Right renal cortex interstitium (tissue), 3 donors: ENCODE measurements around the gene PAPLN. TPM values are rescaled to one million over a fixed set of nuclear protein-coding genes. Genes with fewer than 3 reads are reported as not detected.

ENCODE experiments used
- DNase-seq, 3 donors: peaks; one replicate each; pipeline ENCODE4 v3.0.0-alpha.2; 2013; ENCODE audit warnings: low read depth in 3 of 3, low spot score in 2 of 3
- polyA plus RNA-seq, 3 donors: library from polyadenylated mRNA; unstranded; fragments of 120-200 nt; gene quantifications; one replicate each; pipeline ENCODE4 v1.2.1, GENCODE V29; 2013; ENCODE audit not compliant: insufficient read length in 3 of 3

PAPLN gene
- polyA plus RNA-seq, 3 donors, result 20.1 to 24.4 (median 23.2) TPM

DNA sequence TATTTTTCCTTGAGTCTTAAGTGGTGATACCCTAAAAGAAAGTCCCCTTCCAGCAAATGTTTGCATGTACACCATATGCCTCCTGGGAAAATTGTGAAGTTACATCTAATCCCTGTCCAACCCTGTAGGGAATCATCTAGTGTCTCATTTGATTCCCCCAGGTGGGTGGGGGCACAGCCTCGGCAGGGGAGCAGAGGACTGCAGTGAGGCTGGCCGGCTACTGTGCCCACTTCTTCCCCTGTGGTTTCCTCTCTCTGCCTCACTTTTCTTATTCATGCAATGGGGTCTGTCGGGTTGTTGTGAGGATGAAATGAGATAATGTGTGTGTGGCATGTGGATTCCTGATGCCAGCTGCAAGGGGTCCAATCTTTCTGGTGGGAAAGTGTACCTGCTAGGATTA is 6.0 kb downstream of the PAPLN start:
- DNase-seq, result no peak

DNA sequence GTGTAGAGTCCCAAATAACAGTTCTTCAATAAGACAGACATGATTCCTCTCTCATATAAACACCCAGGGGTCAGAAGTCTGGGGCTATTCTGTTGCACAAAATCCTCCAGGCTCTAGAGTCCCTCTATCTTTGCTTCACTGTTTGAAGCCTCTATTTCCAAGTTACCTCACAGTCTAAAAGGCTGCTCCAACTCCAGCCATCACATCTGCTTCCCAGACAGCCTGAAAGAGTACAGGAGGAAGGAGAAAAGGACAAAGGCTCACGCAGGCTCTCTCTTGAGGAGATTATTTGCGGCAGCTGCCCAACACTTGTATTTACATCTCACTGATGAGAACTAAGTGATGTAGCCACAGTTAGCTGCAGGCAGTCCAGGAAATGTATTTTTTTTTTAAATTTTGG is 6.4 kb downstream of the PAPLN start:
- no peak for DNase-seq

DNA sequence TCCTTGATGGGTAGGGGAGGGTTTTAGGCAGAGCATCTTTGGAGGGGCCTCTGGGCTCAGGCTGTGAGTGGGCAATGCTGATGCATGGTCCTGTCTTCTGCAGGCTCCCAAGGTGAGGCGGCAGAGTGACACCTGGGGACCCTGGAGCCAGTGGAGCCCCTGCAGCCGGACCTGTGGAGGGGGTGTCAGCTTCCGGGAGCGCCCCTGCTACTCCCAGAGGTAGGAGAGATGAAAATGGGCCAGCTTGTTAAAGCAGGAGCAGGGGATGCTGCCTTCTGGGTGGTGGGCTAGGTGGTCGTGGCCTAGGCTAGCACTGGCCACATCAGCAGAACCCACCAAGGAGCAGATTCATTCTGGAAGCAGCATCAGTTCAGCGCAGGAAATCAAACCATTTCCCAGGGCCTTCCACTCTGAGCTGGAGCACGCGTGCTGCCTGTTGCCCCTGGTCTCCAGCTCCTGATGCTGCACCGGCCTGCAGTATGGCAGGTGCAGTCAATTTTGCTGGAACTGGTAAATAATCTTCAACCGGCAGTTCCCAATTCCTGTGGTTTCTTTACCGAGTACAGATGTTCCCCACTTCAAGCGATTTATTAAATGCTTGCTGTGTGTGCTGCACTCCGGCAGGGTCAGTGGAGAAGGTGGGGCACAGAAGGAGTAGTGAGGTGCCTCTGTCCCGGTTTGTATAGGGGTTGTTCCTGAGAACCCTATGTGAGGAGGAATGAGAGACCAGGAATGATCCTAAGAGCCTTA is 7.4 kb downstream of the PAPLN start:
- no peak for DNase-seq

DNA sequence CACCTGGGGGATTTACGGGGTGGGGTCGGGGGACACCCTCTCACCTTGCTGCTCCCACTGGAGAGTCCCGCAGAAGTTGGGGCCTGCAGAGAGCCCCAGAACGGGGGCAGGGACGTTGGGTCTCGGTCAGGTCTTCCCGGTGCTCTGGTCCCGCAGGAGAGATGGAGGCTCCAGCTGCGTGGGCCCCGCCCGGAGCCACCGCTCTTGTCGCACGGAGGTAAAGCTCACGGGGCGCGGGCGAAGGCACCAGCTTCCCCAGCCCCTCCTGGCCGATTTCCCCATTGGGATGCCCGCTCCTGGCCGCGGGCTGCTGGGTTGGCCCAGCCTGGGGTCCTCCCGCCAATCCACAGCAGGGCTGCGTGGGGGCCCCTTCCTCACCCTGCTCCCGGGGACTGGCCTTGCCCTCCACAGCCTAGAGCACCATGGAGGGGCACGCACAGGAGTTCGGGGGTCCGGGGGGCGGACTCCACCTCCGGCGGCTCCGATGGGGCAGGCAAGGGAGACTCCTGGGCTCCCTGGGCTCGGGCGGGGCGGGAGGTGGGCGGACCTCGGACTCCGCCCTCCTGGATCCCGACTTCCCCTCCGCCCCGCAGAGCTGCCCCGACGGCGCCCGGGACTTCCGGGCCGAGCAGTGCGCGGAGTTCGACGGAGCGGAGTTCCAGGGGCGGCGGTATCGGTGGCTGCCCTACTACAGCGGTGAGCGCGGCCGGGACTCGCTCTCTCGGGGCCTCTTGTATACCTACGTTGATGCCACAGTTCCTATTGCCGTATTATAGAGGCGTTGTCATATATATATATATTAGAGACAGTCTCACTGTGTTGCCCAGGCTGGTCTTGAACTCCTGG is 8.4 kb downstream of the PAPLN start:
- no peak for DNase-seq

DNA sequence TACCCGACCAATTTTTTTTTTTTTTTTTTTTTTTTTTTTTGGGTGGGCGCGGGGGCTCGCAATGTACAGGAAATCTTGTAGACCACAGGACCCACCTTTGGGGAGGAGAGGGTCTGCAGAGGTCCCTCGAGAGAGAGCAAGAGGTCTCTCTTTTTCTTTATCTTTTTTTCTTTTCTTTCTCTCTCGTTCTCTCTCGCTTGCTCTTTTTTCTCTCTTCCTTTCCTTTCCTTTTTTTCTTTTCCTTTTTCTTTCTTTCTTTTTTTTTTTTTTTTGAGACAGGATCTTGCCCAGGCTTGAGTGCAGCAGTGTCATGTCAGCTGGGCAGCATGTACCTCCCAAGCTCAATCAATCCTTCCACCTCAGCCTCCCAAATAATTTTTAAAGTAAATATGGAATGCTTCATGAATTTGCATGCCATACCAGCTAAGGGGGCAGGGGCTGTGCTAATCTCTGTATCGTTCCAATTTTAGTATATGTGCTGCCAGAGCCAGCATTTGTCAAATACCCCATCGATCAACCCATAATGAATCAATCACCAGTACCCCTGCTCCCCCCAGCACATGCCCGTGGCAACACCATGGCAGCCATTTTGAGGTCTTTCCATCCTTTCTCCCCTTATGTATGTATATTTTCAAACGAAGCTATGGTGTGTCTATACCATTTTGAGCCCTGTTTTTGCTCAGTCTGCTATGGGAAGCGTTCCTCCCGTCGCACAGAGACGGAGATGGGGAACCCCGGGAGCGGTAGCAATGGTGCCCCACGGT is 9.3 kb downstream of the PAPLN start:
- DNase-seq, result no peak

DNA sequence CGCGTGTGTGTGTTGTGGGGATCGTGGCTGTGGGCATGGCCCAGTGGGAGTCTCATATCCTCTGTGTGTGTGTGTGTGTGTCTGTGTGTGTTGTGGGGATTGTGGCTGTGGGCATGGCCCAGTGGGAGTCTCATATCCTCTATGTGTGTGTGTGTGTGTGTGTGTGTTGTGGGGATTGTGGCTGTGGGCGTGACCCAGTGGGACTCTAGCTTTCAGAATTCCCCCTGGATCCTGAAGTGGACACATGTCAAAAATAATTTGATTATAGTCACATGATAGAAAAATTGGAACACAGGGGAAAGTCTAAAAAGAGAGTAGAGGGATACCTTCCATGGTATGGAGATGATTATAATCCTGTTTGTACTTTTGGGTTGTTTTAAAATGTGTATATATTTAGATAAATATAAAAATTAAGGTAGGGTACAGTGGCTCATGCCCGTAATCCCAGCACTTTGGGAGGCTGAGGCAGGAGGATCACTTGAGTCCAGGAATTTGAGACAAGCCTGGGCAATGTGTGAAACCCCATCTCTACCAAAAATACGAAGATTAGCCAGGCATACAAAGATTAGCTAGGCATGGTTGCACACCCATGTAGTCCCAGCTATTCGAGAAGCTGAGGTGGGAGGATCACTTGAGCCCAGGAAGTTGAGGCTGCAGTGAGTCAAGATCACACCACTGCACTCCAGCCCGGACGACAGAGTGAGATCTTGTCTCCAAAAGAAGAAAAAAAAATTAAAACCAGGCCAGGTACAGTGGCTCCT is 11.0 kb downstream of the PAPLN start:
- DNase-seq, result no peak

DNA sequence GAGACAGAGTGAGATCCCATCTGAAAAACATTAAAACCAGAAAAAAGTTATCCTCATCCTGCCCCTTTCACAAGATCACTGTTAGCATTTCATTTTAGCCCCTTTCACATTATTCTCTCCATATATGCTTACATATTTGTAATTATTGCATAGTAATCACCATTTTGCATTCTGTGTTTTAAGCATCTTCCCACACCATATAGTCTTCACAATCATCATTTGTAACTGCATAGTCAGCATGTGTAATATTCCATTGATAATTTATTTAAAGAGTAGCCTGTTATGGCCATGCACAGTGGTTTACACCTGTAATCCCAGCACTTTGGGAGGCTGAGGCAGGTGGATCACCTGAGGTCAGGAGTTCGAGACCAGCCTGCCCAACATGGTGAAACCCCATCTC is 11.8 kb downstream of the PAPLN start:
- DNase-seq, result no peak

DNA sequence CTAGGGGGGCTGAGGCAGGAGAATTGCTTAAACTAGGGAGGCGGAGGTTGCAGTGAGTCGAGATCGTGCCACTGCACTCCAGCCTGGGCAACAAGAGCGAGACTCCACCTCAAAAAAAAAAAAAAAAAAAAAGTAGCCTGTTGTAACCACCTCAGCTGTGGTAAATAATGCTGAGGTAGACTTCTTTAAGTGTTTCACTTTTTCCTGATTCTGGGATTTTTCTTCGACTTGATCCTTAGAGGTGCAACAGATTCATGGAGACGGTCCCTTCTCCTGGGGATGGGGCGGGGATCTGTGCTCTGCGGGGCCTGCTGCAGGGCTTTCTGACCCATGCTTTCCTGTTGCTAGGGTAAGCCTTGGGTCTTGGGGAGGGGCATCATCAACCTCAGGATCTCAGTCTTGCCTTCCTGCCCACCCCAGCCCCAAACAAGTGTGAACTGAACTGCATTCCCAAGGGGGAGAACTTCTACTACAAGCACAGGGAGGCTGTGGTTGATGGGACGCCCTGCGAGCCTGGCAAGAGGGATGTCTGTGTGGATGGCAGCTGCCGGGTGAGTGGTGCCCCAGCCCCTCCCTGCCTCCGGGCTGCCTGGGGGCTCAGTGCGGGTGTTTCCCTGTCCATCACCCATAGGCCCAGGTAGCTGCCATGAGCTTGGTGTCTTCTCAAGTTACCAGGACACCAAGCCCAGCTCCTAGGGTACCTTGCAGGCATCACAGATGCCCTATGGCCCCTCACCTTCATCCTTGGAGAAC is 12.4 kb downstream of the PAPLN start:
- no peak for DNase-seq

DNA sequence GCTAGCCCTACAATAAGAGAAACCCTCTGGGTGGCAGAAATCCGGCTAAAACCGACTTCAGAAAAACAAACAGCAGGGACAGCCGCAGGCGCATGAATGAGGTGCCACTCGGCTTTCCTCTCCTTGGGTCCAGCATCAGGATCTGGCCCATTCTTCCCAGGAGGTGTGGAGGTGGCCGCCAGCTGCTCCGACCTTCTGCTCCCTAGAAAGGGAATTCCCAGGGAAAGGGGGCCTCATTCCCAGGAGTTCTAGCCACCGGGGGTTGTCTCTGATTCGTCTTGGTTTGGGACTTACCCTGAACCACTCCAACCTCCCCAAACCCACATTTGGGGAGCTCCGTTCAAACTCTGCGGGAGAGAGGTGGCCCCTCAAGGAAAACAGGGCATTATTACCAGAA is 13.0 kb downstream of the PAPLN start:
- DNase-seq, result no peak

DNA sequence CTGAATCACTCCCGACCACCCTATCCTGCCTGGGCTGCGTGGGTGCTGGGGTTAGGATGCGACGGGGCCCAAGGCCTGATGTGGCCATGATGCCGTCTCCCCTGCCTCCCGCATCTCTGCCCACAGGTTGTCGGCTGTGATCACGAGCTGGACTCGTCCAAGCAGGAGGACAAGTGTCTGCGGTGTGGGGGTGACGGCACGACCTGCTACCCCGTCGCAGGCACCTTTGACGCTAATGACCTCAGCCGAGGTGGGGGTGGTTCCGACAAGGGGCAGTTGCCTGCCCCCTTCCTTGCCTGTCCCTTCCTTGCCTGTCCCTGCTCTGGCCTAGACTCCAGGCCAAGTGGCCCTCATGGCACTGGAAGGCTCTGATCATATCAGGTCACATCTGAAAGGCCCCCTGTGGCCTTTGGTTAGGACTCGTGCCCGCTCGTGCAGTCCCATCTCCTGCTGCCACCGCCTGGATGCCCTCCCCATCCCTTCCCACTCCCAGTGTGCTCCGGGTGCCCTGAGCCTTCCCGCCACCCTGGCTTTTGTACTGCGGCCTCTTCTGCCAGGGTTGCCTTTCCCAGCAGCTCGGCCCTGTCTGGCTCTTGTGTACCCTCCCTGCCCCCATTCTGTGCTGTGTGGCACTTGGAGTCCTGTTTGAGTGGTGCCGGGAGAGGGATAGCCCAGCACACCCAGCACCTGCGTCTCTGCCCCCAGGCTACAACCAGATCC is 13.6 kb downstream of the PAPLN start:
- DNase-seq, result no peak

DNA sequence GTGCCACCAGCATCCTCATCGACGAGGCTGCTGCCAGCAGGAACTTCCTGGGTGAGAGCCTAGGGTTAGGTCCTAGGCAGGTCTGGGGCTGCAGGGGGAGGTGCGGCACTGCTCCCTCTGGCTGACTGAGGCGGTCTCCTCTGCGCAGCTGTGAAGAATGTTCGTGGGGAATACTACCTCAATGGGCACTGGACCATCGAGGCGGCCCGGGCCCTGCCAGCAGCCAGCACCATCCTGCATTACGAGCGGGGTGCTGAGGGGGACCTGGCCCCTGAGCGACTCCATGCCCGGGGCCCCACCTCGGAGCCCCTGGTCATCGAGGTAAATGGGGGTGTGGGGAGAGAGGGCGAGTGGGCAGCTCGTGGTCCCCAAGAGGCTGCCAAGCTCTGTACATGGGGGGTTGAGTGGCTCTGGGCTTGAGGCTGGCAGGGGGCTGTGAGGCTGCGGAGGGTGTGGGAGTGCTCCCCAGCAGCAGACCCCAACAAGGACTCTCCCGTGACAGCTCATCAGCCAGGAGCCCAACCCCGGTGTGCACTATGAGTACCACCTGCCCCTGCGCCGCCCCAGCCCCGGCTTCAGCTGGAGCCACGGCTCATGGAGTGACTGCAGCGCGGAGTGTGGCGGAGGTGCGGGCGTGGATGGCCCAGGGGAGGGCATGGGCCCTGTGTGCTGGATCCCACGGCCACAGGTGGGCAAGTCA is 14.4 kb downstream of the PAPLN start:
- DNase-seq, result no peak

DNA sequence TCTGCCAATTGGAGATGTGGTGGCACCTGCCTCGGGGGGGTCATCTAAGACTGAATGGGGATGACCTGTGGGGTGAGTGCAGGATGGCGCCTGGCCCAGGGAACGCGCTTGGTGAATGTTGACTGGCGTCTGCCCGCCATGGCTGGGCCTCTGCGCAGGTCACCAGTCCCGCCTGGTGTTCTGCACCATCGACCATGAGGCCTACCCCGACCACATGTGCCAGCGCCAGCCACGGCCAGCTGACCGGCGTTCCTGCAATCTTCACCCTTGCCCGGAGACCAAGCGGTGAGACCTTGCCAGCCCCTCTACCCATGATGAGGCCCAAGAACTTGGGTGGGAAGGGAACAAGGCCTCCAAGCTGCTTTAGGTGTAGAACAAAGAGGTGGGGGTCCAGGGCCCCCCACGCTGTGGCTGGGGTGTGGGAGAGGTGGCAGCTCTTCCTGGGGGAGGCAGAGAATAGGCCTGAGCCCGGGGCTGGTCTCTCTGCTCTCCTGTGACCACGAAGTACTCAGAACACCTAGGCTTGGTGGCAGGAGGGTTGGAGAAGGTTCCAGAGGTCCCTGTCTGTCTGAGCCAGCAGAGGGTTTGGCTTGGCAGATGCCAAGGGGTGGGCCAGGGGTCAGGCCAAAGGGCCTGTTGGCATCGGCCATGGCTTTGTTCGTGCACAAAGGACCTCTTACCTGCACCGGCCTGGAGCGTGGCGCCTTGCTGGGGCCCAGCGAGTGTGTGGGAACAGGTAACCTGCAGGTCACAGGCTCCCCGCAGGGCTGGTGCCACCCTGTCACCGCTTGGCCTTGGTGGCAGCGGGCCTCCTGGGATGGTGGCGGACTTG is 15.4 kb downstream of the PAPLN start:
- no peak for DNase-seq

DNA sequence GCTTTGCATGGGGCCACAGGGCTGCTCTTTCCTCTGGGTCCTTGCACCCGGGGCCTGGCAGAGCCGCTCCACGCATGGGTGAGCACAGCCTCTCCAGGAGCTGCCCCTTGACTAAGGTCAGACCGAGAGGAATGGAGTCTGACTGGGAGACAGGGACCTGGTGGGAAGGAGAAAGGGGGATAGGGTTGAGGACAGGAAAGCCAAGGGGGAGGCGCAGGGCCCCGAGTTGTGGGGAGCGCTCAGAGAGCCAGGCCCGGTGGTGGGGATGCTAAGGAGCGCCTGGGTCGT is 16.0 kb downstream of the PAPLN start:
- no peak for DNase-seq

DNA sequence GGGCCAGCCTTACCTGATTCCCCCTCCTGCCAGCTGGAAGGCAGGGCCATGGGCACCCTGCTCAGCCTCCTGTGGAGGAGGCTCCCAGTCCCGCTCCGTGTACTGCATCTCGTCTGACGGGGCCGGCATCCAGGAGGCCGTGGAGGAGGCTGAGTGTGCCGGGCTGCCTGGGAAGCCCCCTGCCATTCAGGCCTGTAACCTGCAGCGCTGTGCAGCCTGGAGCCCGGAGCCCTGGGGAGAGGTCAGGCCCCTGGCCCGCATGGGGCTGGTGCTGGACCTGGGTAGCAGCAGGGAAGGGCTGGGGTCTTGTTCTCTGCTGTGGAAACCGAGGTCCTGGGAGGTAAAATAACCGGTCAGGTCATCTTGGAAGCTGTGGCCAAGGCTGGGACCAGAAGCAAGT is 16.4 kb downstream of the PAPLN start:
- DNase-seq, result no peak

DNA sequence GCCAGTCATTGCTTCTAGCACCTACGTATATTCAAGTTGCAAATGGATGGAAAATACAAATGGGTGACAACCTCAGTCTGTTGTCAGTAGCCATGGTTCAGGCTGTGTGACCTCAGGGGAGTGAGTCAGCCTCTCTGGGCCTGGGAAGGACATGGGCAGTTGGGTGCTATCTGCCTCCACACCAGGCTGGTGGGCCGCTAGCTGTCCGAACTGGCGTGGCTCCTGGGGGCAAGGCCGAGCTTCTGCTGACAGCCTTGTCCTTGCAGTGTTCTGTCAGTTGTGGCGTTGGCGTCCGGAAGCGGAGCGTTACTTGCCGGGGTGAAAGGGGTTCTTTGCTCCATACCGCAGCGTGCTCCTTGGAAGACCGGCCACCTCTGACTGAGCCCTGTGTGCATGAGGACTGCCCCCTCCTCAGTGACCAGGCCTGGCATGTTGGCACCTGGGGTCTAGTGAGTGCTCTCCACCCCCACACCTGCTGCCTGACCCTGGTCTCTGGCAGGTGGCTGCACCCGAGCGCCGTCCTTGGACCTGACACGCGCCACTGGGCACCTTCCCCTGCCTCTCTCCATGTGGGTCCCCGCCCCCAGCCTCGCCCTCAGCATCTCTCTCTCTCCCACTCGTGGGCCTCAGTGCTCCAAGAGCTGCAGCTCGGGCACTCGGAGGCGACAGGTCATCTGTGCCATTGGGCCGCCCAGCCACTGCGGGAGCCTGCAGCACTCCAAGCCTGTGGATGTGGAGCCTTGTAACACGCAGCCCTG is 17.1 kb downstream of the PAPLN start:
- no peak for DNase-seq

DNA sequence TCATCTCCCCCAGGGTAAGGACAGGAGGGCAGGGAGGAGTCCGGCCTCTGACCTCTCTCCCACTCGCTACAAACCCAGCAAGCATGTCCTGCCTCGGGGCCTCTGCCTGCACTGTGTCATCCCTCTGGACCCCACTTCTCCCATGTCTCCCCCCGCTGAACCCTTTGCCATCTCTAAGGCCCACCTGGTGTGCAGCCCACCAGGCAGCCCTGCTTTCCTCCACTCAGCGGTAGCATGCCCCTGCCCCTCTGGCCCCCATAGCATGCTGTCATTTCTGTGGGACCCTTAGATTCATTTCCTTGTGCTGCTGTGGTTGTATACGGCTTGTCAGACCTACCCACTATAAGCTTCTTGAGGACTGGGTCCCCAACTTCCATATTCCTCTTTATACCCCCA is 17.7 kb downstream of the PAPLN start:
- no peak for DNase-seq

DNA sequence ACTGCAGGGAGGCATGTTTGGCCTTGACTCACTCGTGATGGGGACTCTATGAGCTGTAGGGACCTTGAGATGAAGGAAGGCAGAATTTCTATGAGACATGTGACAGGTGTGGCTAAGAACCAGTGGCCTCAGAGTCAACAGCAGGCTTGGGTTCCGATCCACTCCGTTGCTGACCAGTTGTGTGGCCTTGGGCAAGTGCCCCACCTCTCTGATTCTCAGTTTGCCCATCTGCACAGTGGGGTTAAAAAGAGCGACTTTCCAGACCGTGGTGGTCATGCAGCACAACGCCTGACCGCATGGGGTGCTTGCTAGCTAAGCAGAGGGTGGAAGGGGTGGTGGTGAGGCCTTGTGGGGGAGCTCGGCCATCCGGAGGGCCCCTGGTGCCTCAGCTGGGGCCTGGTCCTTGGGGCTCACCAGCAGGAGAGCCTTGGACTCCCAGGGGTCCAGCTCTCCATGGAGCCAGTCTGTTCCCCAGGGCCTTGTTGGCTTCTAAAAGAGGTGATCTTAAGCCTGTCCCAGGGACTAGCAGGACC is 18.5 kb downstream of the PAPLN start:
- DNase-seq, result no peak
